DND-41 (cell line): ENCODE measurements around the gene POFUT2.

ENCODE experiments used
- ATAC-seq: fragments of 200-7000 bp; cut with Tn5 transposase; 3 replicates; pipeline ENCODE4 v1.9.1; 2021; ENCODE audit warnings: low read depth; ENCODE audit not compliant: insufficient read depth
- DNase-seq: peaks from one replicate; pipeline ENCODE4 v3.0.0-alpha.2; 2020
- H2AFZ ChIP-seq: 2 replicates; pipeline ENCODE4 v1.6.0; 2012; ENCODE audit warnings: low read depth, low read length
- H3K27ac ChIP-seq: 2 replicates; pipeline ENCODE4 v1.5.1; 2012; ENCODE audit warnings: low read length, inconsistent platforms
- H3K27me3 ChIP-seq: fragments of 200-600 bp; sonication (generic); 2 replicates; pipeline ENCODE4 v1.6.0; 2012; ENCODE audit warnings: low read length, mild to moderate bottlenecking, inconsistent platforms; ENCODE audit not compliant: insufficient read depth, poor library complexity
- H3K36me3 ChIP-seq: 2 replicates; pipeline ENCODE4 v1.5.1; 2012; ENCODE audit warnings: low read length, inconsistent platforms; ENCODE audit not compliant: insufficient read depth
- H3K4me1 ChIP-seq: 2 replicates; pipeline ENCODE4 v1.5.1; 2012; ENCODE audit warnings: mild to moderate bottlenecking, low read length; ENCODE audit not compliant: insufficient read depth
- H3K4me2 ChIP-seq: 2 replicates; pipeline ENCODE4 v1.6.0; 2012; ENCODE audit warnings: mild to moderate bottlenecking, moderate library complexity, low read length, inconsistent platforms; ENCODE audit not compliant: insufficient read depth
- H3K4me3 ChIP-seq, 2 experiments: fragments of 200-600 bp in 1 of 2; shearing (Covaris generic) in 1 of 2; 2 replicates each; pipeline ENCODE4 v1.5.1; 2012 to 2016; ENCODE audit warnings: inconsistent platforms in 2 of 2, low read length in 2 of 2, mild to moderate bottlenecking in 2 of 2, low read depth in 1 of 2, moderate library complexity in 1 of 2
- H3K79me2 ChIP-seq: 2 replicates; pipeline ENCODE4 v1.6.0; 2012; ENCODE audit warnings: low read length, inconsistent platforms; ENCODE audit not compliant: insufficient read depth
- H3K9ac ChIP-seq: 2 replicates; pipeline ENCODE4 v1.6.0; 2012; ENCODE audit warnings: low read depth, mild to moderate bottlenecking, inconsistent platforms, low read length, moderate library complexity
- H3K9me3 ChIP-seq: 2 replicates; pipeline ENCODE4 v1.5.1; 2012; ENCODE audit warnings: low read length, moderate library complexity, mild to moderate bottlenecking, inconsistent platforms; ENCODE audit not compliant: insufficient read depth, severe bottlenecking
- H4K20me1 ChIP-seq: 2 replicates; pipeline ENCODE4 v1.6.0; 2012; ENCODE audit warnings: low read length; ENCODE audit not compliant: insufficient read depth
- EZH2 ChIP-seq: IDR thresholded peaks from 3 replicates; pipeline ENCODE4 v1.6.1; 2012; ENCODE audit warnings: borderline replicate concordance, low read depth, mild to moderate bottlenecking, moderate library complexity, low read length, inconsistent platforms; ENCODE audit not compliant: severe bottlenecking
- TF ChIP-seq, protein P1 (sequence below): IDR thresholded peaks from 2 replicates; pipeline ENCODE4 v1.5.1; 2012; ENCODE audit warnings: borderline replicate concordance, low read length, moderate library complexity, mild to moderate bottlenecking; ENCODE audit not compliant: poor library complexity, severe bottlenecking; ENCODE audit errors: extremely low read depth

Gene POFUT2

GRCh38 chr21:45299864-45300785 lies 12.4 kb upstream of the POFUT2 start:
- H3K79me2 ChIP-seq, result no peaks in the 10 kb centered on the region
- H3K4me2 ChIP-seq, result no peak overlapping the region
- H3K36me3 ChIP-seq, result no peaks in the 10 kb centered on the region
- H3K4me1 ChIP-seq, result no peaks in the 10 kb centered on the region
- H3K27me3 ChIP-seq, result no peaks in the 10 kb centered on the region
- TF ChIP-seq, protein P1, sequence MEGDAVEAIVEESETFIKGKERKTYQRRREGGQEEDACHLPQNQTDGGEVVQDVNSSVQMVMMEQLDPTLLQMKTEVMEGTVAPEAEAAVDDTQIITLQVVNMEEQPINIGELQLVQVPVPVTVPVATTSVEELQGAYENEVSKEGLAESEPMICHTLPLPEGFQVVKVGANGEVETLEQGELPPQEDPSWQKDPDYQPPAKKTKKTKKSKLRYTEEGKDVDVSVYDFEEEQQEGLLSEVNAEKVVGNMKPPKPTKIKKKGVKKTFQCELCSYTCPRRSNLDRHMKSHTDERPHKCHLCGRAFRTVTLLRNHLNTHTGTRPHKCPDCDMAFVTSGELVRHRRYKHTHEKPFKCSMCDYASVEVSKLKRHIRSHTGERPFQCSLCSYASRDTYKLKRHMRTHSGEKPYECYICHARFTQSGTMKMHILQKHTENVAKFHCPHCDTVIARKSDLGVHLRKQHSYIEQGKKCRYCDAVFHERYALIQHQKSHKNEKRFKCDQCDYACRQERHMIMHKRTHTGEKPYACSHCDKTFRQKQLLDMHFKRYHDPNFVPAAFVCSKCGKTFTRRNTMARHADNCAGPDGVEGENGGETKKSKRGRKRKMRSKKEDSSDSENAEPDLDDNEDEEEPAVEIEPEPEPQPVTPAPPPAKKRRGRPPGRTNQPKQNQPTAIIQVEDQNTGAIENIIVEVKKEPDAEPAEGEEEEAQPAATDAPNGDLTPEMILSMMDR, result no peak
- TF ChIP-seq EZH2, result no peak
- DNase-seq (no peak), ATAC-seq (no peak)
- H3K9ac ChIP-seq, result no peak overlapping the region
- no peak overlapping the region for H3K27ac ChIP-seq
- peaks cover 4% of the 10 kb centered on the region; the same call in 1 of the 2 replicates for H4K20me1 ChIP-seq
- H3K4me3 ChIP-seq, result no peak overlapping the region
- H2AFZ ChIP-seq, result no peak overlapping the region
- no peaks in the 10 kb centered on the region for H3K9me3 ChIP-seq

GRCh38 chr21:45299026-45299863 lies 11.6 kb upstream of the POFUT2 start:
- Histone ChIP-seq H3K4me1 (no peaks in the 10 kb centered on the region), H3K9me3 (no peaks in the 10 kb centered on the region), H3K36me3 (no peaks in the 10 kb centered on the region), H4K20me1 (peaks cover 4% of the 10 kb centered on the region; the same call in 1 of the 2 replicates), H3K79me2 (no peaks in the 10 kb centered on the region), H3K9ac (no peak overlapping the region), H3K4me2 (no peak overlapping the region), H3K27ac (no peak overlapping the region), H3K4me3 (no peak overlapping the region), H2AFZ (no peak overlapping the region), H3K27me3 (no peaks in the 10 kb centered on the region)
- TF ChIP-seq, protein P1, result no peak
- no peak for TF ChIP-seq EZH2
- no peak for ATAC-seq
- DNase-seq, result no peak

DNA sequence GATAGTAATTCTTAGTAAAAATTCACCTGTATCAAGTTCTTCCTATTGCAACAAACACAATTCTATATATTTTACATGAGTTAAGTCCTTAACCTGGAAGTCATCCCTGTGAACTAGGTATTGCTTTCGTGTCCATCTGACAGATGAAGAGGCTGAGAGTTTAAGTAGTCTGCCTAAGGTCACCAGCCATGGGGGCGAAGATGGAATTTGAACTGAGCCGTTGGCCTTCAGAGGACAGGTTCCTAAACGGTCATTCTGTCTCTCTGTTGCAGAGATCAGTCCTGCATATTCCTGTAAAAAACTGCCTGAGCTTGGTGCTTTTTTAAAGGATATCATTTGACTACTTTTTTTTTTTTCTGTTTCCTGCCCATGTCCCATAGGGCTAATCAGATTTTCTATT lies 10.2 kb upstream of the POFUT2 start:
- Histone ChIP-seq H4K20me1 (peaks cover 9% of the 10 kb centered on the region), H3K27me3 (no peaks in the 10 kb centered on the region), H3K27ac (no peak overlapping the region), H3K36me3 (no peaks in the 10 kb centered on the region), H3K4me3 (no peak overlapping the region), H3K9me3 (no peaks in the 10 kb centered on the region), H2AFZ (no peak overlapping the region), H3K4me2 (no peak overlapping the region), H3K4me1 (no peaks in the 10 kb centered on the region), H3K79me2 (no peaks in the 10 kb centered on the region), H3K9ac (no peak overlapping the region)
- DNase-seq (no peak), ATAC-seq (no peak)
- TF ChIP-seq EZH2, result no peak
- TF ChIP-seq, protein P1, result no peak
